CD4-positive, alpha-beta T cell treated with Interleukin-4 for 4 hours (primary cell): Measurements from ENCODE around the gene ADCY2.

Source experiments
- DNase-seq: peaks from one replicate; pipeline ENCODE4 v3.0.0-alpha.2; 2020

Gene ADCY2

GRCh38 chr5:7608772-7609171 is 212.8 kb downstream of the ADCY2 start:
- DNase-seq, result no peak

- DNase-seq, result no peak
These were observed 213.8 kb downstream of the ADCY2 start for GRCh38 chr5:7609726-7610125.

GRCh38 chr5:7610531-7611177 is 214.7 kb downstream of the ADCY2 start:
- DNase-seq, result no peak

- DNase-seq, result no peak
These were observed 215.6 kb downstream of the ADCY2 start for GRCh38 chr5:7611518-7611917.

GRCh38 chr5:7615566-7616061 is 219.7 kb downstream of the ADCY2 start:
- DNase-seq, result no peak

GRCh38 chr5:7616897-7617296 is 221.0 kb downstream of the ADCY2 start:
- no peak for DNase-seq

- DNase-seq, result no peak
These were observed 226.6 kb downstream of the ADCY2 start for GRCh38 chr5:7622498-7622897.

GRCh38 chr5:7625740-7626139 is 229.8 kb downstream of the ADCY2 start:
- DNase-seq, result no peak

GRCh38 chr5:7628248-7628647 is 232.3 kb downstream of the ADCY2 start:
- DNase-seq, result no peak

GRCh38 chr5:7628820-7629219 is 232.9 kb downstream of the ADCY2 start:
- DNase-seq, result no peak

- no peak for DNase-seq
These were observed 233.6 kb downstream of the ADCY2 start for GRCh38 chr5:7629561-7629960.

GRCh38 chr5:7634837-7635236 is 238.9 kb downstream of the ADCY2 start:
- no peak for DNase-seq

- DNase-seq, result no peak
These were observed 242.5 kb downstream of the ADCY2 start for GRCh38 chr5:7638456-7638855.

- no peak for DNase-seq
These were observed 246.1 kb downstream of the ADCY2 start for GRCh38 chr5:7642029-7642428.

- DNase-seq, result no peak
These were observed 248.8 kb downstream of the ADCY2 start for GRCh38 chr5:7644723-7645122.

GRCh38 chr5:7650755-7651154 is 254.8 kb downstream of the ADCY2 start:
- DNase-seq, result no peak

GRCh38 chr5:7653046-7653445 is 257.1 kb downstream of the ADCY2 start:
- DNase-seq, result no peak

- no peak for DNase-seq
These were observed 261.2 kb downstream of the ADCY2 start for GRCh38 chr5:7657153-7657552.

- no peak for DNase-seq
These were observed 263.5 kb downstream of the ADCY2 start for GRCh38 chr5:7659420-7659819.

- DNase-seq, result no peak
These were observed 266.4 kb downstream of the ADCY2 start for GRCh38 chr5:7662289-7662688.

- no peak for DNase-seq
These were observed 267.9 kb downstream of the ADCY2 start for GRCh38 chr5:7663808-7664207.

- DNase-seq, result no peak
These were observed 268.3 kb downstream of the ADCY2 start for GRCh38 chr5:7664208-7664607.

GRCh38 chr5:7667216-7667767 is 271.4 kb downstream of the ADCY2 start:
- no peak for DNase-seq

GRCh38 chr5:7668161-7668560 is 272.2 kb downstream of the ADCY2 start:
- DNase-seq, result no peak

GRCh38 chr5:7668627-7669026 is 272.7 kb downstream of the ADCY2 start:
- DNase-seq, result no peak
